ENCODE data around the gene RNASE7. TPM values are rescaled to one million over a fixed set of nuclear protein-coding genes. Genes with fewer than 3 reads are reported as not detected.

Gene RNASE7
- polyA plus RNA-seq, 1 of the 3 experiments (the other 2 are of a cell fraction), result not detected

- TF ChIP-seq REST (IDR thresholded peaks at IDR 0.05; ENCODE audit: low read depth, low read length) (no peak), RAD21 (IDR thresholded peaks at IDR 0.05; ENCODE audit: low read length) (no peak)
These were observed 23.4 kb upstream of the RNASE7 start (continued) for GRCh38 chr14:21018781-21019180.

GRCh38 chr14:21019366-21019765, 22.8 kb upstream of the RNASE7 start:
- no peak for DNase-seq
- Histone ChIP-seq H3K27me3 (ENCODE audit: insufficient read depth) (no peaks in the 10 kb centered on the region), H3F3A (replicated peaks; ENCODE audit: insufficient read depth) (no peaks in the 10 kb centered on the region), H3K4me1 (ENCODE audit: control insufficient read depth in 1 of 2, insufficient read depth in 2 of 2, low read depth in 1 of 2, low read length in 1 of 2) (peaks cover 0 to 5% of the 10 kb centered on the region in 2 experiments; a peak in 1 of 4 replicates), H3K79me2 (ENCODE audit: insufficient read depth) (no peaks in the 10 kb centered on the region), H3K9ac (no peak overlapping the region), H3K4me2 (no peak overlapping the region), H2AFZ (ENCODE audit: low read depth) (no peak overlapping the region), H4K20me1 (ENCODE audit: insufficient read depth) (no peaks in the 10 kb centered on the region), H3K9me2 (no peaks in the 10 kb centered on the region), H3K4me3 (ENCODE audit: low read depth in 2 of 2, low read length in 1 of 2) (no peak overlapping the region), H3K27ac (ENCODE audit: low read depth in 2 of 2, low read length in 1 of 2) (no peak overlapping the region), H3K9me3 (no peaks in the 10 kb centered on the region), H3K36me3 (replicated peaks in 1 of 2; ENCODE audit: control insufficient read depth in 1 of 2, insufficient read depth in 2 of 2, low read length in 1 of 2) (no peaks in the 10 kb centered on the region)
- WGBS (ENCODE audit: low lambda C conversion rate), result 47% methylated on average over 1 of the region's 1 CpG
- CTCF ChIA-PET, result interaction anchor here (0.9 to 18.2 kb wide), 5 partner anchors 22 to 82 kb away, joined by 3 to 555 read pairs (median 7); partner anchors contain the start of genes RNASE7, TMEM253 and ZNF219
- POLR2A ChIA-PET, result no interaction called here
- TF ChIP-seq FOXM1 (IDR thresholded peaks at IDR 0.05; ENCODE audit: low read depth) (no peak), FOSL2 (IDR thresholded peaks at IDR 0.05; ENCODE audit: borderline replicate concordance, low read depth) (no peak), MAX (IDR thresholded peaks at IDR 0.05; ENCODE audit: low read depth) (no peak), EZH2phosphoT487 (IDR thresholded peaks at IDR 0.05; ENCODE audit: borderline replicate concordance, low read depth) (no peak), ELF1 (IDR thresholded peaks at IDR 0.05) (no peak), ZBTB33 (IDR thresholded peaks at IDR 0.05; ENCODE audit: borderline replicate concordance, low read depth) (no peak), TEAD4 (IDR thresholded peaks at IDR 0.05; ENCODE audit: borderline replicate concordance, insufficient read depth) (no peak), IRF3 (IDR thresholded peaks at IDR 0.05; ENCODE audit: low read depth, low read length) (no peak), SIN3A (IDR thresholded peaks at IDR 0.05; ENCODE audit: borderline replicate concordance, low read depth, low read length) (no peak), CTCF (IDR thresholded peaks at IDR 0.05) (no peak), RFX5 (IDR thresholded peaks at IDR 0.05; ENCODE audit: low read length) (no peak), FOXJ3 (CRISPR knock-in tag; IDR thresholded peaks at IDR 0.05) (no peak), SMC3 (IDR thresholded peaks at IDR 0.05; ENCODE audit: low read depth, low read length) (no peak), TCF12 (IDR thresholded peaks at IDR 0.05) (no peak), JUND (IDR thresholded peaks at IDR 0.05) (no peak), GATA2 (CRISPR knock-in tag; IDR thresholded peaks at IDR 0.05) (no peak), CHD2 (IDR thresholded peaks at IDR 0.05; ENCODE audit: low read length, partially characterized antibody) (no peak), TAF1 (IDR thresholded peaks at IDR 0.05; ENCODE audit: borderline replicate concordance, low read depth, low read length) (no peak), USF1 (IDR thresholded peaks at IDR 0.05; ENCODE audit: borderline replicate concordance, low read depth) (no peak)
